Stimulated activated CD4-positive, alpha-beta T cell treated with anti-CD3 and anti-CD28 coated beads, Interleukin-12 subunit alpha, Interleukin-12 subunit beta, amount 100 ng/mL, for 24 hours (primary cell): ENCODE results near the gene COMMD10.

Experiments used
- DNase-seq, 2 experiments: peaks; one replicate each; pipeline ENCODE4 v3.0.0-alpha.2; 2020; ENCODE audit warnings: low read depth in 2 of 2

Gene COMMD10

DNA sequence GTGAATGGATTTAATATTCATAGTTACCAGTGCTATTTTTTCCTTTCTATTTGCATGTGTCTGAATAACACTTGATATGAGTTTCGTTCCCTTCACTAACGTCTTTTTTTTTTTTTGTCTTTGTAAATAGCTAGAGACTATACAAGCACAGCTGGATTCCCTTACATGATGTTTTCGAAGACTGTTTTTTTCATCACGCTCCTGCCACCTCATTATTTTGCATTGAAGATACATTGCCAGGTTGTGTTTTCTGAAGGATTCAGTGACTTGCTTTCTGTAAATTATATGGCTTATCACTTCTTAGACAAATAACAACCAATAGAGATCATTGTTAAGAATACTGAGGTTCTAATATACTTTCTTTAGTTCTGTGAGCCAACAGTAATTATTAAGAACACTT is 207.5 kb downstream of the COMMD10 start:
- DNase-seq: no peak

- DNase-seq: no peak
Measured at GRCh38 chr5:116296335-116297072, 211.7 kb downstream of the COMMD10 start.

DNA sequence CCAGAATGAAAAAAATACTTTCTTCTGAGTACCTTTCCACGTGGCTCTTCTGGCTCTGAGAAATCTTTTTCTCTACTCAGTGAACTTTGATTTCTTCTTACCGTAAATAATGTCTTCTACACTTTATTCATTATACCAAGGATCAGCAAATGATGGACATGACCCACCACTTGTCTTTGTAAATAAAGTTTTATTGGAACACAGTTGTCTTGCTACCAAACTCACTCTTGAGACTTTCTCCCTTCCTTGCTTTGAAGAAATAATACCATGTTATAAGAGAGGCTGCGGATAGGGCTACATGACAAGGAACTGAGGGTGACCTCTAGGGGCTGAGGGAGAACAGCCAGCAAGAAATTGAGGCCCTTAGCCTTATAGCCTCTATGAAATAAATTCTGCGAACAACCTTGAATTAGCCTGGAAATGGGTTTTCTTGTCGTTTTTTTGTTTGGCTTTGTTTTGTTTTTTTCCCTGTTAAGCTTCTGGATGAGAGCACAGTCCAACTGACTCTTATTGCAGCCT is 212.5 kb downstream of the COMMD10 start:
- DNase-seq: no peak

DNA sequence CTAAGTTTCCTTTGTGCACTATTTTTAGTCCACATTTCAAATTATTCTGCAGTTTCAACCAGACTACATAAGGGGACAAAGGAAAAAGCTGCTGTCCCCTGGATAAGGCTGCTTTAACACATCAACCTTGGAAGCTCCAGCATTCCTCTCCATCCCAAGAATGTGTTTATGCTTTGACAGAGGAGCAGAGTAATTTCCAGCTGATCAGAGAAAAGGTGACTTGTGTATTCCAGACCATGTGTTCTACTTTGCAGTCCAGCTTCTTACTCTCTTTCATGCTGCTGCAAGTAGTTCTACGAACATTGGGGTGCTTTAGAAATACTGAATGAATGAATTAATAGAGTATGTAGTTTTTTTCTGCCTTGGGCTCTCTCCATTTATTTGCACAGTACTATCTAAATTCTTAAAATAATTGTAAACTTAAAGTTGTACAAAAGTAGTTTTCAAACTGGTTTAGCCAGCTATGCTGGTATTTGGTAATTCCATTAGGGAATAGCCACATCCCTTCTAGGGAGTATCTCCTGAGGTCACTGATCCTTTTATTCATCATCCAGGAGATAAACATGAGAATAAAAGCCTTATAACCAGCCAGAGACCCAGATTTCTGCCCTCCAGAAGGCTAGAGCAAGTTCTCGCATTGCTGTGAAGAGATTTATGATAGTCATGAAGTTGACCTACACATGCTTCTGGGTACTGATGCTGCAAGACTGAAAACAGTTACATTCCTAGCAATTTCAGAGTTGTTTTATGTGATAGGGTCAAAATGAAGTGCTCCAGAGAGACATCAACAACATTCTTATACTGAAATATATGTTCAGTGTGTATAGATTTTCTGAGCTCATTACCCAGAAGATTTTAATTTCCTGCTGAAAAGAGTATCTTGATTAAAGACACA is 215.2 kb downstream of the COMMD10 start:
- no peak for DNase-seq

DNA sequence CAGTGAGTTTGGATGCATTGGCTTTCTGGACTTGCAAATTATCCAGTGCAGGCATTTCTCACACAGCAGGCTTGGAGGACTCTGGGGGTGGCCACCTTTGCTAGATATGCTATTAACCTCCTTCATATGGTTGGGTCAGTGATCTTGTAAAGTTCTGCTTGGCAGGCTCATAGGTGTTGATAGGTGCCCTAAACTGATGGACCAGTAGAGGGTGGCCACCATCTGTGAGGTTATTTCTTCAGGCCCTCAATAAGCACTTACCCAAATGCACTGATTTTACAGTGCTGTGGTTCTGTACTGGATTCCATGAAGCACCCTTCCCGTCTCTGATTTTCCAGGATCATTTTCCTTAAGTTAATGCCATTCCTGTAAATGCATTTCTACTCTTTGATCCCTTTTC is 216.3 kb downstream of the COMMD10 start:
- no peak for DNase-seq

DNA sequence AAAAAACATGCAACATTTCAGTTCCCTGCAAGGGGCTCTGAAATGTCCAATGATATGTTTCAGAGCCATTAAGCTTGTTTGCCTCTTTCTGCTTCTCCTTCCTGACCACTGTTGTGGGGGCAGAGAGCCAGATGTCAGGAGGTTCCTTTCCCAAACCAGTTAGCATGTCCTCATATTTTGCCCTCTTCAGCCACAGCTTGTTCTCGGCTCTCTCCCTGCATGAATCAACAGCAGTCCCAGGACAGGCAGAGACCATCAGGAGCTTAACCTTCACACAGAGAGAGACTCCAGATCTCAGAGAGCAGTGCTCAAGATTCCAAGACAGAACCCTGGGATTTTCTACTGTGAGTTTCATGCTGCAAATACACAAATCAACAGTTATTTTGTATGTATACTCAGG is 218.5 kb downstream of the COMMD10 start:
- no peak for DNase-seq

DNA sequence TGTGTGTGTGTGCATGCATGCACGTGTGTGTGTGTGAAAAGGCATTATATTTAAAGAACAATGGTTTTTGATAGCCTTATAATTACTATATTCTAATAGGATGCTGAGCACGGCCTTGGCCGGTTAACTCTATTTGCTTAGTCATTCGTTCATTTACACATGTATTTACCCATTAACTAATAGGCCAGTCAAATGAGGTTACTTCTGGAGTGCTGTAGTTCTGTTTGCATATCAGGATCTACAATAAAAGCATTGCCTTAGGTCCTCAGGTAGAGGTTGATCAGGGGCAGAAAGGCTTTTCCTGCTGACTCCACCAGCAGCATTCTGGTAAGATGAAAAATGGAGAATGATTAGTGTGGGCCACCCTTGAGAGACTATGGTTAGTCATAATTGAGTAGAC is 219.0 kb downstream of the COMMD10 start:
- no peak for DNase-seq

GRCh38 chr5:116305899-116306298 is 221.1 kb downstream of the COMMD10 start:
- no peak for DNase-seq

- DNase-seq: no peak
Measured at GRCh38 chr5:116306846-116307245, 222.0 kb downstream of the COMMD10 start.

DNA sequence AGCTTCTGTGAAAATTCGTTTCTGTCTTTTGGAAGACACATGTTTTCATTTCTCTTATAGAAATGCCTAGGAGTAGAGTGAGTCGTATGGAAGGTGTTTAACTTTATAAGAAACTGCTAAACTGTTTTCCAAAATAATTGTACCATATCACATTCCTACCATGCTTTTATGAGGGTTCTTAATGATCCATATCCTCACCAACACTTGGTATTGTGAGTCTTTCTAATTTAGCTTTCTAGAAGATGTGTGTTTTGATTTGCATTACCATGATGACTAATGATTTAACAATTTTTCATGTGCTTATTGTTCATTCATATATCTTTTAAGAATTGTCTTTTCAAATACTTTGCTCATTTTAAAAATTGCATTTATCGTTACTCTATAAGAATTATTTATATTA is 223.6 kb downstream of the COMMD10 start:
- no peak for DNase-seq

DNA sequence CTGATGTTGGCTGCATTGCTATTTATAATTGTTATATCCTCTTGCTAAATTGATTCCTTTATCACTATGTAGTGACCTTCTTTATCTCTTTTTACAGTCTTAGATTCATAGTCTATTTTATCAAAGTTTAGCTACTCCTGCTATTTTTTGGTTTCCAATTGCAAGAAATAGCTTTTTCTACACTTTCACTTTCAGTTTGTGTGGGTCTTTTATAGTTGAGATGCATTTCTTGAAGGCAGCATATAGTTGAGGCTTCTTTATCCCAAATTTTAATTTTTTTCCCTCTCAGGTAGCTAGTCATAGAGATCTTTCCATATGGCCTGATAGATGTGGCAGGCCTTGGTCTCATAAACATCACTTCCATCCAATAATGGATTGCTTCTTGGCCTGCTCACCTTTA is 228.5 kb downstream of the COMMD10 start:
- no peak for DNase-seq

DNA sequence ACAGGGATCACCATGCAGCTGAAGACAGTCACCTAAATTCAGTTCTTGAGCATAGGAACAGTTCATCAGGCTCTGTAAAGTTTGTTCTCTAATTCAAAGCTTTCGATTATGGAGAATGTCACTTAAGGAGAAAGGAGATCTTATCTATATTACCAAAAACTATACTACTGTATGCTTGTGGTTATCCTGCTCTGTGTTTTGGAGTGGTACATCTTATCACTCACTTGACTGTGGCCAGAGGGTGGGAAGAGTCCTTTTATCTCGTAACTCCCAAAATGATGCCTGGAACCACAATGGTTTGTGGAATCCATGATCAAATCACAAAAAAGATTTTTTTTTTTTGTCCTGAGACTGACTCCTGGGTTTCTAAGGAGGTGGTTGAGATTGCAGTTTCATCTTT is 230.7 kb downstream of the COMMD10 start:
- no peak for DNase-seq

- no peak for DNase-seq
Measured at GRCh38 chr5:116318091-116318854, 233.4 kb downstream of the COMMD10 start.

GRCh38 chr5:116320486-116320885 is 235.7 kb downstream of the COMMD10 start:
- no peak for DNase-seq

DNA sequence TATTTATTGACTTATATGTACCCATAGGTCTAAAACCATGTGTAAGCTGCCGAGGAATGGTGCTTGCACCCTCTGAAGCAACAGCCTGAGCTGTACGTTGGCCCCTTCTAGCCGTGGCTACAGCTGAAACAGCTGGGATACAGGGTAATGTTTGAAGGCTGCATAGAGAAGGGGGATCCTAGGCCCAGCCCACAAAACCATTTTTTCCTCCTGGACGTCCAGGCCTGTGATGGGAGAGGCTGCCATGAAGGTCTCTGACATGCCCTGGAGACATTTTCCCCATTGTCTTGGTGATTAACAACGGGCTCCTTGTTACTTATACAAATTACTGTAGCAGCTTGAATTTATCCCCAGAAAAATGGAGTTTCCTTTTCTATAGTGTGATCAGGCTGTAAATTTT is 244.7 kb downstream of the COMMD10 start:
- DNase-seq: no peak

GRCh38 chr5:116340799-116341198 is 256.0 kb downstream of the COMMD10 start:
- no peak for DNase-seq
